Astrocyte (in vitro differentiated cells and primary cell): ENCODE results near the gene ARHGEF40. TPM values are rescaled to one million over a fixed set of nuclear protein-coding genes. Genes with fewer than 3 reads are reported as not detected.

Source experiments
- DNase-seq: peaks from one replicate; pipeline ENCODE4 v3.0.0-alpha.2; 2010; ENCODE audit warnings: low read depth
- FAIRE-seq: peaks from 2 replicates; lab custom pipeline; 2011; peaks lifted over from hg19 to GRCh38; lab: Jason Lieb, UNC
- H2AFZ ChIP-seq: 2 replicates; pipeline ENCODE4 v1.6.0; 2012; ENCODE audit warnings: low read depth, low read length, inconsistent platforms
- H3K27ac ChIP-seq: 2 replicates; pipeline ENCODE4 v1.5.1; 2011; ENCODE audit warnings: low read depth, low read length, inconsistent platforms
- H3K27me3 ChIP-seq: 2 replicates; pipeline ENCODE4 v1.6.0; 2011; ENCODE audit warnings: low read length, inconsistent platforms; ENCODE audit not compliant: insufficient read depth
- H3K36me3 ChIP-seq: 2 replicates; pipeline ENCODE4 v1.5.1; 2011; ENCODE audit warnings: low read length, inconsistent platforms; ENCODE audit not compliant: insufficient read depth
- H3K4me1 ChIP-seq: 2 replicates; pipeline ENCODE4 v1.5.1; 2011; ENCODE audit warnings: low read length, inconsistent platforms; ENCODE audit not compliant: insufficient read depth
- H3K4me2 ChIP-seq: 2 replicates; pipeline ENCODE4 v1.6.0; 2012; ENCODE audit warnings: low read length, inconsistent platforms
- H3K4me3 ChIP-seq: 2 replicates; pipeline ENCODE4 v1.5.1; 2011; ENCODE audit warnings: low read depth, mild to moderate bottlenecking, low read length, inconsistent platforms; ENCODE audit not compliant: insufficient read depth
- H3K79me2 ChIP-seq: 2 replicates; pipeline ENCODE4 v1.6.0; 2012; ENCODE audit warnings: mild to moderate bottlenecking, low read length, inconsistent platforms; ENCODE audit not compliant: insufficient read depth
- H3K9ac ChIP-seq: 2 replicates; pipeline ENCODE4 v1.6.0; 2012; ENCODE audit warnings: mild to moderate bottlenecking, low read length, inconsistent platforms
- H3K9me3 ChIP-seq: 2 replicates; pipeline ENCODE4 v1.5.1; 2012; ENCODE audit warnings: low read depth, mild to moderate bottlenecking, low read length, inconsistent platforms; ENCODE audit not compliant: insufficient read depth
- H4K20me1 ChIP-seq: 2 replicates; pipeline ENCODE4 v1.6.0; 2012; ENCODE audit warnings: low read length, inconsistent platforms; ENCODE audit not compliant: insufficient read depth
- H3K27ac Mint-ChIP-seq: one replicate; pipeline ENCODE4 v1.8.0; 2021; ENCODE audit warnings: mild to moderate bottlenecking, mixed read lengths; ENCODE audit not compliant: unreplicated experiment
- H3K27me3 Mint-ChIP-seq: one replicate; pipeline ENCODE4 v1.8.0; 2021; ENCODE audit warnings: low read depth, mixed read lengths; ENCODE audit not compliant: unreplicated experiment
- H3K36me3 Mint-ChIP-seq: one replicate; pipeline ENCODE4 v1.8.0; 2021; ENCODE audit warnings: low read depth, mixed read lengths; ENCODE audit not compliant: unreplicated experiment
- H3K4me1 Mint-ChIP-seq: one replicate; pipeline ENCODE4 v1.8.0; 2021; ENCODE audit warnings: low read depth, mixed read lengths; ENCODE audit not compliant: unreplicated experiment
- H3K4me3 Mint-ChIP-seq: one replicate; pipeline ENCODE4 v1.8.0; 2021; ENCODE audit warnings: mild to moderate bottlenecking, moderate library complexity, mixed read lengths; ENCODE audit not compliant: unreplicated experiment
- H3K9me3 Mint-ChIP-seq: one replicate; pipeline ENCODE4 v1.8.0; 2021; ENCODE audit warnings: mild to moderate bottlenecking, mixed read lengths; ENCODE audit not compliant: unreplicated experiment
- EZH2 ChIP-seq: IDR thresholded peaks from 2 replicates; pipeline ENCODE4 v1.6.1; 2012; ENCODE audit warnings: mild to moderate bottlenecking, low read length, inconsistent platforms; ENCODE audit not compliant: insufficient read depth
- total RNA-seq: library from RNA; stranded (reverse); gene quantifications from 2 replicates; pipeline ENCODE4 v1.2.1, GENCODE V29; 2021
- TF ChIP-seq, protein P1 (sequence below): IDR thresholded peaks from 2 replicates; pipeline ENCODE4 v1.5.1; 2011; ENCODE audit warnings: low read depth, mild to moderate bottlenecking, inconsistent platforms, low read length, moderate library complexity; ENCODE audit not compliant: insufficient read depth

The ARHGEF40 gene
- total RNA-seq, 1 donor from 2014 or later, result 99.9 TPM

DNA sequence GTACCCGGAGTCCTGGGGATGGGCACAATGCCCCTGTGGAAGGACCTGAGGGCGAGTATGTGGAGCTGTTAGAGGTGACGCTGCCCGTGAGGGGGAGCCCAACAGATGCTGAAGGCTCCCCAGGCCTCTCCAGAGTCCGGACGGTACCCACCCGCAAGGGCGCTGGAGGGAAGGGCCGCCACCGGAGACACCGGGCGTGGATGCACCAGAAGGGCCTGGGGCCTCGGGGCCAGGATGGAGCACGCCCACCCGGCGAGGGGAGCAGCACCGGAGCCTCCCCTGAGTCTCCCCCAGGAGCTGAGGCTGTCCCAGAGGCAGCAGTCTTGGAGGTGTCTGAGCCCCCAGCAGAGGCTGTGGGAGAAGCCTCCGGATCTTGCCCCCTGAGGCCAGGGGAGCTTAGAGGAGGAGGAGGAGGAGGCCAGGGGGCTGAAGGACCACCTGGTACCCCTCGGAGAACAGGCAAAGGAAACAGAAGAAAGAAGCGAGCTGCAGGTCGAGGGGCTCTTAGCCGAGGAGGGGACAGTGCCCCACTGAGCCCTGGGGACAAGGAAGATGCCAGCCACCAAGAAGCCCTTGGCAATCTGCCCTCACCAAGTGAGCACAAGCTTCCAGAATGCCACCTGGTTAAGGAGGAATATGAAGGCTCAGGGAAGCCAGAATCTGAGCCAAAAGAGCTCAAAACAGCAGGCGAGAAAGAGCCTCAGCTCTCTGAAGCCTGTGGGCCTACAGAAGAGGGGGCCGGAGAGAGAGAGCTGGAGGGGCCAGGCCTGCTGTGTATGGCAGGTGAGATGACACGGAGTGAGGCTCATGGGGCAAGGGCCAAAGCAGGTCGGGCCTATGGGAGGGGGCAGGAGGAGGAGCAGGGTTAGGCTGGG lies 4.5 kb downstream of the ARHGEF40 start:
- Mint-ChIP-seq H3K27ac (no peak overlapping the region), H3K27me3 (no peaks in the 10 kb centered on the region), H3K9me3 (no peaks in the 10 kb centered on the region), H3K4me1 (peaks cover 17% of the 10 kb centered on the region), H3K4me3 (no peak overlapping the region), H3K36me3 (peaks cover 22% of the 10 kb centered on the region)
- no peak overlapping the region for H3K4me3 ChIP-seq
- FAIRE-seq, result no peak
- no peaks in the 10 kb centered on the region for H3K9me3 ChIP-seq
- TF ChIP-seq EZH2, result no peak
- TF ChIP-seq, protein P1, sequence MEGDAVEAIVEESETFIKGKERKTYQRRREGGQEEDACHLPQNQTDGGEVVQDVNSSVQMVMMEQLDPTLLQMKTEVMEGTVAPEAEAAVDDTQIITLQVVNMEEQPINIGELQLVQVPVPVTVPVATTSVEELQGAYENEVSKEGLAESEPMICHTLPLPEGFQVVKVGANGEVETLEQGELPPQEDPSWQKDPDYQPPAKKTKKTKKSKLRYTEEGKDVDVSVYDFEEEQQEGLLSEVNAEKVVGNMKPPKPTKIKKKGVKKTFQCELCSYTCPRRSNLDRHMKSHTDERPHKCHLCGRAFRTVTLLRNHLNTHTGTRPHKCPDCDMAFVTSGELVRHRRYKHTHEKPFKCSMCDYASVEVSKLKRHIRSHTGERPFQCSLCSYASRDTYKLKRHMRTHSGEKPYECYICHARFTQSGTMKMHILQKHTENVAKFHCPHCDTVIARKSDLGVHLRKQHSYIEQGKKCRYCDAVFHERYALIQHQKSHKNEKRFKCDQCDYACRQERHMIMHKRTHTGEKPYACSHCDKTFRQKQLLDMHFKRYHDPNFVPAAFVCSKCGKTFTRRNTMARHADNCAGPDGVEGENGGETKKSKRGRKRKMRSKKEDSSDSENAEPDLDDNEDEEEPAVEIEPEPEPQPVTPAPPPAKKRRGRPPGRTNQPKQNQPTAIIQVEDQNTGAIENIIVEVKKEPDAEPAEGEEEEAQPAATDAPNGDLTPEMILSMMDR, result no peak
- H3K4me2 ChIP-seq, result no peak overlapping the region
- peaks cover 49% of the 10 kb centered on the region for H3K79me2 ChIP-seq
- H2AFZ ChIP-seq, result no peak overlapping the region
- H3K4me1 ChIP-seq, result peaks cover 21% of the 10 kb centered on the region
- peaks cover 68% of the 10 kb centered on the region for H4K20me1 ChIP-seq
- H3K27me3 ChIP-seq, result no peaks in the 10 kb centered on the region
- no peak overlapping the region for H3K27ac ChIP-seq
- H3K36me3 ChIP-seq, result peaks cover 53% of the 10 kb centered on the region
- DNase-seq, result no peak
- no peak overlapping the region for H3K9ac ChIP-seq

DNA sequence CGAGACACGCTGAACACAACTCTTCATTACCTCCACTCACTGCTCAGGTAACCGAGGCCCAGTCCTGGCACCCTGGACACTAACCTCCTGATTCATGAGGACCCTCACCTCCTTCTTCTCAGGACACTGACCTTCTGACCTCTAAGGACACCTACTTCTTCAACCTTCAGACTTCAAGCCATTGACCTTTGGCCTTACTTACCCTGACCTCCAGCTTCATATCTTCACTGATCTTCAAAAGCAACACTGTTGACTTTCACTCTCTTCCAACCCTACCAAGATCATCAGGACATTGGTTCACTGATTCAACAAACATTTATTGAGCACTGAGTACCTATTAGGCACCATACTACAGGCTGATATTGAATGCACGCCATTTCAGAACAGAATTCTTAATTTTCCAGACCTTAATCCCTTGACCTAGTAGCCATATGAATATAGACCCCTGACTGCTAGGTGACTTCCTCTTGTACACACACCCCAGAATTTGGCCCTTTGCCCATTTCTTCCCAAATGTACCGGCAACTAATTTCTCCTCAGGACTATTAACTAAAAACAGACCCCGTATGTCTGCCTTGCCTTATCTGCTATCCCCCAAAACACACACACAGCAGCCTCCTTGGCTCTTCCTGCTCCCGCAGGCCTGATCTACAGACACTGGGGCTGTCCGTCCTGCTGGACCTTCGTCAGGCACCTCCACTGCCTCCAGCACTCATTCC lies 5.8 kb downstream of the ARHGEF40 start:
- Mint-ChIP-seq H3K27me3 (no peaks in the 10 kb centered on the region), H3K4me1 (peaks cover 17% of the 10 kb centered on the region), H3K27ac (no peak overlapping the region), H3K4me3 (peak overlapping the region; percentile 70), H3K9me3 (no peaks in the 10 kb centered on the region), H3K36me3 (peaks cover 25% of the 10 kb centered on the region)
- peaks cover 73% of the 10 kb centered on the region for H4K20me1 ChIP-seq
- H3K9ac ChIP-seq, result no peak overlapping the region
- H3K4me1 ChIP-seq, result peaks cover 19% of the 10 kb centered on the region
- no peak overlapping the region for H3K27ac ChIP-seq
- FAIRE-seq (no peak), DNase-seq (no peak)
- H3K79me2 ChIP-seq, result peaks cover 43% of the 10 kb centered on the region
- H2AFZ ChIP-seq, result no peak overlapping the region
- no peak overlapping the region for H3K4me3 ChIP-seq
- H3K36me3 ChIP-seq, result peaks cover 60% of the 10 kb centered on the region
- TF ChIP-seq, protein P1, result no peak
- no peak for TF ChIP-seq EZH2
- no peaks in the 10 kb centered on the region for H3K9me3 ChIP-seq
- no peaks in the 10 kb centered on the region for H3K27me3 ChIP-seq
- H3K4me2 ChIP-seq, result no peak overlapping the region
